Activated CD4-positive, alpha-beta T cell treated with anti-CD3 and anti-CD28 coated beads, Interleukin-2, amount 10 ng/mL, durations not matched to agents 7 days and 5 days (primary cell): Measurements from ENCODE around the gene TC2N. TPM values are rescaled to one million over a fixed set of nuclear protein-coding genes. Genes with fewer than 3 reads are reported as not detected.
A peak's percentile ranks its signal among the peaks of the same experiment; 100 is the strongest.
"Not testable (repeated sequence)": the region's sequence is repeated elsewhere in the genome, so short reads cannot be mapped to it uniquely, and the experiment has no call there.

Source experiments
- CTCF ChIA-PET: fragments of 350-600 bp; sonication (Branson Sonifier 250); formaldehyde crosslinking; loops from one replicate; lab custom pipeline; 2021; ENCODE audit warnings: antibody characterized with exemption; lab: Charles Lee
- POLR2A ChIA-PET: fragments of 350-600 bp; sonication (Branson Sonifier 250); formaldehyde crosslinking; loops from one replicate; lab custom pipeline; 2021; ENCODE audit warnings: antibody characterized with exemption; lab: Charles Lee
- DNase-seq: peaks from one replicate; pipeline ENCODE4 v3.0.0-alpha.2; 2020
- H3K27ac Mint-ChIP-seq: one replicate; pipeline ENCODE4 v1.8.0; 2021; ENCODE audit warnings: mild to moderate bottlenecking, moderate library complexity, mixed read lengths
- H3K27me3 Mint-ChIP-seq: one replicate; pipeline ENCODE4 v1.8.0; 2021; ENCODE audit warnings: mixed read lengths
- H3K36me3 Mint-ChIP-seq: one replicate; pipeline ENCODE4 v1.8.0; 2021; ENCODE audit warnings: low read depth, mixed read lengths
- H3K4me1 Mint-ChIP-seq: one replicate; pipeline ENCODE4 v1.8.0; 2021; ENCODE audit warnings: mixed read lengths
- H3K4me3 Mint-ChIP-seq: one replicate; pipeline ENCODE4 v1.8.0; 2021; ENCODE audit warnings: mild to moderate bottlenecking, moderate library complexity, mixed read lengths
- H3K9me3 Mint-ChIP-seq: one replicate; pipeline ENCODE4 v1.8.0; 2021; ENCODE audit warnings: mixed read lengths
- total RNA-seq, 2 experiments: library from RNA; stranded (reverse); gene quantifications; one replicate each; pipeline ENCODE4 v1.2.3, GENCODE V29; 2021

Gene TC2N
- total RNA-seq, 2 experiments from 2014 or later: 196 to 216 TPM

DNA sequence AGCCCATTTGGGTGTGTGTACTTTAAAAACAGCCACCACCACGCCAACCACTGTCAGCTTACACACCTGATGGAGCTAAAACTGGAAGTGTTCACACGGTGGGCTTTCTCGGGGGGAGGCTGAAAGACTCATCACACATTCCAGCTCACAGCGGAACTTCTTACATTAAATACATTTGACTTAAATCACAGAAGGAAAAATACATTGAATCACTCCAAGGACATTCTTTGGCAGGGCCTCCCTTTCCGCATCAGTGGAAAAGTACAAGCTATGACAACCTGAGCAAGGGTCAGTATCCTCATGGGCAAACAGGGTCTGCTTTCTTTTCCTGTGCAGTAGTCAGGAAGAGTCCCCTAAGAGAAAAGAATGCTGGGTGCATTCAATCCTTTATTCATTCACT, 31.0 kb upstream of the TC2N start:
- H3K36me3 Mint-ChIP-seq: peaks cover 4% of the 10 kb centered on the region
- no peak overlapping the region for H3K4me3 Mint-ChIP-seq
- H3K27me3 Mint-ChIP-seq: no peaks in the 10 kb centered on the region
- DNase-seq: no peak
- ChIA-PET CTCF (interaction anchor here (0.6 to 2.3 kb wide), 2 partner anchors 13 to 25 kb away, joined by 3 to 6 read pairs; no protein-coding TSS in a partner anchor), POLR2A (no interaction called here)
- H3K27ac Mint-ChIP-seq: no peak overlapping the region
- H3K4me1 Mint-ChIP-seq: peaks cover 11% of the 10 kb centered on the region
- peaks cover 7% of the 10 kb centered on the region for H3K9me3 Mint-ChIP-seq

- H3K36me3 Mint-ChIP-seq, H3K4me3 Mint-ChIP-seq, H3K9me3 Mint-ChIP-seq, H3K27ac Mint-ChIP-seq, H3K27me3 Mint-ChIP-seq, POLR2A ChIA-PET, DNase-seq: not testable (repeated sequence)
- CTCF ChIA-PET: interaction anchor here (0.6 to 2.3 kb wide), 2 partner anchors 14 to 23 kb away, joined by 3 to 6 read pairs; no protein-coding TSS in a partner anchor
- H3K4me1 Mint-ChIP-seq: peaks cover 18% of the 10 kb centered on the region
These were observed 30.4 kb upstream of the TC2N start for GRCh38 chr14:91897716-91898115.

DNA sequence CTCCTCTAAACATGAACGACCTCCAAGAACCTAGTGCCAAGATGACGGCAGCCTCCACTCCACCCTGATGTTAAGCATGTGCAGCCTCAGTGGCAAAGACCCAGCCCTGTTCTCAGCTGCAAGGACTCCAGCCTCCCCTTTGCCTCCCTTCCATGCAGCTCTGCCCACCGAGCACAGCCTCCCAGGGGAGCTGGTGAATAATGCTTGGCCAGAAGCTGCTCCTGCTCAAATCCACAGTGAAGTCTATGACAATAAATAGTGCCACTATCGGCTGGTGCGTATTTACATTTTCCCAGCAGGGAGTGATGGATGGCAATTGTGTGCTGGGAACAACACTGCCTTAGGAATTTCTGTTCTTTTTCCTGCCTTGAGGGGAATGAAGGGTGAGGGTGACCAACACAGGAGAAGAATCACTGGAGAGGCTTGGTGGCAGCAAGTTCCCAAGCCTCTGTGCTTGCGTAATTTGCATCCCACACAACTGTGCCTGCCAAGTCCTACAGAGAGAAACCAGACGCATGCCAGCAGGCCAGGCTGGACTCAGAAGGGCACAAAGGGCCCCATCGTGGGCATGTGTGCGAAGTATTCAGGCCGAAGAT, 29.9 kb upstream of the TC2N start:
- peaks cover 4% of the 10 kb centered on the region for H3K36me3 Mint-ChIP-seq
- ChIA-PET POLR2A (no interaction called here), CTCF (interaction anchor here (0.6 to 2.9 kb wide), 6 partner anchors 8 to 221 kb away, joined by 3 to 15 read pairs (median 4); no protein-coding TSS in a partner anchor)
- no peak overlapping the region for H3K27ac Mint-ChIP-seq
- no peak for DNase-seq
- H3K4me1 Mint-ChIP-seq: peaks cover 22% of the 10 kb centered on the region
- H3K27me3 Mint-ChIP-seq: no peaks in the 10 kb centered on the region
- H3K4me3 Mint-ChIP-seq: no peak overlapping the region
- peaks cover 7% of the 10 kb centered on the region for H3K9me3 Mint-ChIP-seq

GRCh38 chr14:91896419-91896818, 29.1 kb upstream of the TC2N start:
- H3K4me3 Mint-ChIP-seq: no peak overlapping the region
- POLR2A ChIA-PET: no interaction called here

DNA sequence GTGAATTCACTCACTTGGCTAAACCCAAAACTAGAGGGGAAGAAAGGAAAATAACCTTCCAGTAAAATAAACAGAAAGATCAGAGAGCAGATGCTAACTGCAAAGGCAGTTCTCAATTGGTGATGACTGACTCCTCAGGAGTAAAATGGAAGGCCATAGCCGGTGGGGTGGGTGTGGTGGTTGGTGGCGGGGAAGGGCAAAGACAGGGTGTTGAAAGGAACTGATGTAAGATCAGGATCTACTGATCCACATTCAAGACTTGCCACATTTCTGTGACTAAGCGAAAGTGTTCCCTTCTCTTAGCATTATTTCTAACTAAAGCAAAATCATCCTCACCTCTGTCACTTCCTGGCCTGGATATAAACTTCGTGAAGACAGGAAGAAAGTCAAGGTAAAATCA, 26.3 kb upstream of the TC2N start:
- no peak overlapping the region for H3K4me3 Mint-ChIP-seq
- peaks cover 52% of the 10 kb centered on the region for H3K4me1 Mint-ChIP-seq
- ChIA-PET POLR2A (no interaction called here), CTCF (interaction anchor here (0.5 to 2.8 kb wide), 7 partner anchors 11 to 43 kb away, joined by 3 to 10 read pairs (median 4); no protein-coding TSS in a partner anchor)
- DNase-seq: peak; percentile 16
- peak overlapping the region; percentile 71 for H3K27ac Mint-ChIP-seq
- peaks cover 6% of the 10 kb centered on the region for H3K36me3 Mint-ChIP-seq
- no peaks in the 10 kb centered on the region for H3K27me3 Mint-ChIP-seq
- peaks cover 5% of the 10 kb centered on the region for H3K9me3 Mint-ChIP-seq

More at GRCh38 chr14:91896419-91896818, 29.1 kb upstream of the TC2N start:
- H3K27ac Mint-ChIP-seq: no peak overlapping the region
- peaks cover 6% of the 10 kb centered on the region for H3K36me3 Mint-ChIP-seq
- CTCF ChIA-PET: interaction anchor here (0.6 to 2.9 kb wide), 5 partner anchors 9 to 221 kb away, joined by 3 to 15 read pairs (median 4); no protein-coding TSS in a partner anchor
- H3K9me3 Mint-ChIP-seq: peaks cover 7% of the 10 kb centered on the region
- no peaks in the 10 kb centered on the region for H3K27me3 Mint-ChIP-seq
- no peak for DNase-seq
- H3K4me1 Mint-ChIP-seq: peaks cover 25% of the 10 kb centered on the region

- DNase-seq: no peak
- POLR2A ChIA-PET: interaction anchor here (0.7 kb wide), 1 partner anchor 178 kb away, joined by 3 read pairs; no protein-coding TSS in a partner anchor
- no peak overlapping the region for H3K27ac Mint-ChIP-seq
These were observed 25.7 kb upstream of the TC2N start for GRCh38 chr14:91893007-91893406.

DNA sequence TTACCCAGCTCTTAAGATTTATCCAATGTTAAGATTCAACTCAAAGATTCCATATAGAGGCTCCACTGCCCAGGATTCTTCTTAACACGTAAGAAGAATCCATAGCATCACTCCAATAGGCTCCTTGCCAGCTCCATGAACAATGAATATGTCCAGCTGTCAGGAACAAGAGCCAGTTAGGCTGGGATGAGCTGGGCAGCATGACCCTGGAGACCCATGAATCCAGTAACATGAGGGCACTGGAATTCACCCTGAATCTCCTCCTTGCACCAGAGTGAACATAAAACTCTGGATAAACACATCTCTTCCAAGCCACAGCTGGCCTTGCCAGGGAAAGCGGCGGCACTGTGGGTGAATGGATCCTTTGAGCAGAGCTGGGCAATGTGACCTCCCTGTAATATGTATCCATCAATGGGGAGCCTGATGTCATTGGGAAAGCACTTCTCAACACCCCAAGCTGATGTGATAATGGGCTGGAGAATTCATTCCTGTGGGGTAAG, 24.4 kb upstream of the TC2N start:
- CTCF ChIA-PET: interaction anchor here (0.8 to 2.8 kb wide), 6 partner anchors 9 to 416 kb away, joined by 3 to 10 read pairs (median 4); no protein-coding TSS in a partner anchor
- no peak for DNase-seq
- POLR2A ChIA-PET: no interaction called here
- Mint-ChIP-seq H3K9me3 (peaks cover 5% of the 10 kb centered on the region), H3K4me1 (peaks cover 54% of the 10 kb centered on the region), H3K4me3 (no peak overlapping the region), H3K27ac (peak overlapping the region; percentile 46), H3K36me3 (peaks cover 6% of the 10 kb centered on the region), H3K27me3 (no peaks in the 10 kb centered on the region)

More at GRCh38 chr14:91893007-91893406, 25.7 kb upstream of the TC2N start:
- Mint-ChIP-seq H3K36me3 (peaks cover 6% of the 10 kb centered on the region), H3K4me3 (no peak overlapping the region), H3K9me3 (peaks cover 5% of the 10 kb centered on the region), H3K27me3 (no peaks in the 10 kb centered on the region), H3K4me1 (peaks cover 54% of the 10 kb centered on the region)
- CTCF ChIA-PET: interaction anchor here (0.5 to 2.8 kb wide), 9 partner anchors 11 to 367 kb away, joined by 3 to 10 read pairs (median 3); no protein-coding TSS in a partner anchor

GRCh38 chr14:91891101-91891500, 23.8 kb upstream of the TC2N start:
- ChIA-PET POLR2A (no interaction called here), CTCF (interaction anchor here (0.8 to 2.8 kb wide), 5 partner anchors 9 to 415 kb away, joined by 3 to 10 read pairs (median 4); no protein-coding TSS in a partner anchor)
- H3K4me1 Mint-ChIP-seq: peaks cover 58% of the 10 kb centered on the region
- H3K9me3 Mint-ChIP-seq: peaks cover 5% of the 10 kb centered on the region
- H3K27ac Mint-ChIP-seq: peak overlapping the region; percentile 83
- no peaks in the 10 kb centered on the region for H3K27me3 Mint-ChIP-seq
- DNase-seq: no peak
- no peak overlapping the region for H3K4me3 Mint-ChIP-seq
- peaks cover 6% of the 10 kb centered on the region for H3K36me3 Mint-ChIP-seq

- peak overlapping the region; percentile 83 for H3K27ac Mint-ChIP-seq
- peaks cover 60% of the 10 kb centered on the region for H3K4me1 Mint-ChIP-seq
- ChIA-PET CTCF (interaction anchor here (0.6 to 1.5 kb wide), 3 partner anchors 27 to 1259 kb away, joined by 3 to 4 read pairs (median 3); no protein-coding TSS in a partner anchor), POLR2A (no interaction called here)
- DNase-seq: no peak
- no peaks in the 10 kb centered on the region for H3K27me3 Mint-ChIP-seq
- no peak overlapping the region for H3K4me3 Mint-ChIP-seq
- H3K9me3 Mint-ChIP-seq: peaks cover 2% of the 10 kb centered on the region
- peaks cover 4% of the 10 kb centered on the region for H3K36me3 Mint-ChIP-seq
These were observed 23.0 kb upstream of the TC2N start for GRCh38 chr14:91890291-91890749.

DNA sequence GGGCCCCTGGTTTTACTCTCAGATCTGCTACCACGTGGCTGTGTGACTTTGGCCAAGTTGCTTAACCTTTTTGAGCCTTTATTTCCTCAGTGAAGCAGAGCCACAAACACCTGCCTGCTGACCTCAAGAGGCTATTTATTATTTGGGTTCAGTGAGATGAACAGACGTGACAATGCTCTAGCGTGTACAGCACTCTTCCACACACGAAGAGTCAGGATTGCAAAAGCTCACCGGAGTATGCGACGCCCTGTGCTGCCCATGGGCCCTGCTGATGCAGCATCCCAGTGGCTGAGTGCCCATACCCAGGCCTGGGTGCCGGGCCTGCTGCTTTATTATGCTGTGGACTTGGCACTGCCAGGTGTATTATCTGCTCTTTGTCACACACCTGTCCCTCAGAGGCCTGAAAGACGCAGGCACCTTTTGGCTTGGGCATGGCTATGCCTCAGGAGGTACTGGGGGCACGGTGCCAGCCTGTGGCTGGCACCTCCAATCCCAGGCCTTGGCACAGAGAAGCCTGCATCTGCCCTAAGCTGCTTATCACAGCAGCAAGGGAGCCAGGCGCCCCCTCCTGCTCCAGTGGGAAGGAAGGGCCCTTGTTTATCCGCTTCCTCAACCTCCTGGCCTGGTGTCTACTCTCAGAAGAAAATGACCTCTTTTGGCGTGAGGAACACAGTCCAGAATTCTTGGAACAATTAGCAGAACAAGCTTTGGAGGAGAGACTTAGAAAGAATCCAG, 22.3 kb upstream of the TC2N start:
- H3K4me1 Mint-ChIP-seq: peaks cover 58% of the 10 kb centered on the region

GRCh38 chr14:91888641-91889476, 21.5 kb upstream of the TC2N start:
- DNase-seq: no peak
- CTCF ChIA-PET: interaction anchor here (0.6 to 1.3 kb wide), 4 partner anchors 14 to 839 kb away, joined by 3 to 5 read pairs (median 4); no protein-coding TSS in a partner anchor
- no peak overlapping the region for H3K27ac Mint-ChIP-seq
- H3K27me3 Mint-ChIP-seq: no peaks in the 10 kb centered on the region
- H3K9me3 Mint-ChIP-seq: no peaks in the 10 kb centered on the region
- no peak overlapping the region for H3K4me3 Mint-ChIP-seq
- peaks cover 4% of the 10 kb centered on the region for H3K36me3 Mint-ChIP-seq
- POLR2A ChIA-PET: no interaction called here
- peaks cover 61% of the 10 kb centered on the region for H3K4me1 Mint-ChIP-seq

More for the DNA sequence above, 22.3 kb upstream of the TC2N start:
- no peak for DNase-seq
- Mint-ChIP-seq H3K27me3 (no peaks in the 10 kb centered on the region), H3K27ac (peak overlapping the region; percentile 83), H3K4me3 (no peak overlapping the region), H3K36me3 (peaks cover 4% of the 10 kb centered on the region), H3K9me3 (no peaks in the 10 kb centered on the region)
- CTCF ChIA-PET: interaction anchor here (0.6 to 1.0 kb wide), 2 partner anchors 128 to 1258 kb away, joined by 3 read pairs; no protein-coding TSS in a partner anchor
- POLR2A ChIA-PET: no interaction called here

DNA sequence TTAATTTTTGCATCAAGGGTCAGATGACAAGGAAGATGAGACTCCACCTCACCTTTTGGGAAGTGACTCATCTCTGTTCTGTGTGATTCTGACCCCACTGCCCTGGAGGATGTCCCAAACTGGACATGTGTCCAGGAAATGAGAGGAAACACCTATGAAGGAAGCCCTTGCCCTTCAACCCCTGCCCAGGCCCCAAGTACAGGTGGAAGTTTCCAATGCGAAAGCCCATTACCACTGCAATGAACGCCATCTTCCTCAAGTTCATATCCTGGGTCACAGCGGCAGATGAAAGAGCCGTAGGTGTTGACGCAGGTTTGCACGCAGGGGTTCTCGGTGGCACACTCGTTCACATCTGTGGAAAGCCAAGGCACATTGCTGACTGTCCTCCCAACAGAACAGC, 19.6 kb upstream of the TC2N start:
- Mint-ChIP-seq H3K4me1 (peaks cover 44% of the 10 kb centered on the region), H3K4me3 (no peak overlapping the region), H3K27ac (no peak overlapping the region), H3K9me3 (no peaks in the 10 kb centered on the region), H3K36me3 (peaks cover 2% of the 10 kb centered on the region), H3K27me3 (no peaks in the 10 kb centered on the region)
- ChIA-PET POLR2A (no interaction called here), CTCF (no interaction called here)
- no peak for DNase-seq
